Osteoblast (primary cell): Measurements from ENCODE around the gene FCER1G. TPM values are rescaled to one million over a fixed set of nuclear protein-coding genes. Genes with fewer than 3 reads are reported as not detected.
A peak's percentile ranks its signal among the peaks of the same experiment; 100 is the strongest.

Experiments
- DNase-seq: peaks from one replicate; pipeline ENCODE4 v3.0.0; 2011; ENCODE audit warnings: low spot score, mixed read lengths; ENCODE audit not compliant: insufficient read length; ENCODE audit errors: missing footprints
- H2AFZ ChIP-seq: 2 replicates; pipeline ENCODE4 v1.6.0; 2011; ENCODE audit warnings: mild to moderate bottlenecking, low read length
- H3K27ac ChIP-seq: 2 replicates; pipeline ENCODE4 v1.5.1; 2011; ENCODE audit warnings: mild to moderate bottlenecking, low read depth, low read length, moderate library complexity
- H3K27me3 ChIP-seq: 2 replicates; pipeline ENCODE4 v1.6.0; 2012; ENCODE audit warnings: mild to moderate bottlenecking, control low read depth, inconsistent platforms, low read length, moderate library complexity; ENCODE audit not compliant: insufficient read depth
- H3K36me3 ChIP-seq: 2 replicates; pipeline ENCODE4 v1.5.1; 2011; ENCODE audit warnings: mild to moderate bottlenecking, low read length, control low read depth, moderate library complexity; ENCODE audit not compliant: insufficient read depth
- H3K4me1 ChIP-seq: 2 replicates; pipeline ENCODE4 v1.5.1; 2011; ENCODE audit warnings: mild to moderate bottlenecking, low read length, control low read depth, moderate library complexity; ENCODE audit not compliant: insufficient read depth
- H3K4me2 ChIP-seq: 2 replicates; pipeline ENCODE4 v1.6.0; 2011; ENCODE audit warnings: mild to moderate bottlenecking, low read length; ENCODE audit not compliant: insufficient read depth
- H3K4me3 ChIP-seq: fragments of 200-600 bp; sonication (generic); 3 replicates; pipeline ENCODE4 v1.5.1; 2012; ENCODE audit warnings: mild to moderate bottlenecking, low read length, inconsistent platforms; ENCODE audit not compliant: insufficient read depth
- H3K79me2 ChIP-seq: 2 replicates; pipeline ENCODE4 v1.6.0; 2012; ENCODE audit warnings: mild to moderate bottlenecking, low read length, control low read depth, inconsistent platforms; ENCODE audit not compliant: insufficient read depth
- H3K9me3 ChIP-seq: 2 replicates; pipeline ENCODE4 v1.5.1; 2011; ENCODE audit warnings: low read depth, low read length, control low read depth
- H4K20me1 ChIP-seq: 2 replicates; pipeline ENCODE4 v1.6.0; 2012; ENCODE audit warnings: mild to moderate bottlenecking, low read length, control low read depth; ENCODE audit not compliant: insufficient read depth
- CTCF ChIP-seq: IDR thresholded peaks from 2 replicates; pipeline ENCODE4 v1.5.1; 2011; ENCODE audit warnings: mild to moderate bottlenecking, low read depth, low read length, moderate library complexity; ENCODE audit errors: extremely low read depth
- total RNA-seq: library from RNA; depleted of rRNA; stranded (reverse); fragments of >200 nt; gene quantifications from 2 replicates; pipeline ENCODE4 v1.2.3, GENCODE V29; 2012

FCER1G gene
- total RNA-seq, 1 donor: 0.72 TPM

- Histone ChIP-seq H3K79me2 (peaks cover 16% of the 10 kb centered on the region), H4K20me1 (peaks cover 3% of the 10 kb centered on the region), H3K9me3 (no peaks in the 10 kb centered on the region), H3K27me3 (no peaks in the 10 kb centered on the region), H3K4me3 (no peak overlapping the region), H2AFZ (no peak overlapping the region), H3K4me2 (no peak overlapping the region), H3K27ac (no peak overlapping the region), H3K36me3 (peaks cover 3% of the 10 kb centered on the region), H3K4me1 (peaks cover 25% of the 10 kb centered on the region)
- peak; percentile 46 for TF ChIP-seq CTCF
- no peak for DNase-seq
These were observed 34.5 kb upstream of the FCER1G start for GRCh38 chr1:161180639-161181038.

- DNase-seq: no peak
- no peak for TF ChIP-seq CTCF
- H3K79me2 ChIP-seq: peaks cover 1% of the 10 kb centered on the region
- no peak overlapping the region for H3K27ac ChIP-seq
- peak overlapping the region; percentile 53 for H2AFZ ChIP-seq
- H3K27me3 ChIP-seq: no peaks in the 10 kb centered on the region
- H3K4me1 ChIP-seq: peaks cover 21% of the 10 kb centered on the region
- H3K9me3 ChIP-seq: no peaks in the 10 kb centered on the region
- no peak overlapping the region for H3K4me3 ChIP-seq
- H4K20me1 ChIP-seq: no peaks in the 10 kb centered on the region
- H3K4me2 ChIP-seq: no peak overlapping the region
- no peaks in the 10 kb centered on the region for H3K36me3 ChIP-seq
These were observed 32.9 kb upstream of the FCER1G start for GRCh38 chr1:161182214-161182613.

- Histone ChIP-seq H2AFZ (peak overlapping the region; percentile 84), H3K79me2 (no peaks in the 10 kb centered on the region), H3K36me3 (no peaks in the 10 kb centered on the region), H3K4me3 (peak overlapping the region; percentile 48), H3K27ac (peak overlapping the region; percentile 53), H3K27me3 (no peaks in the 10 kb centered on the region), H3K9me3 (no peaks in the 10 kb centered on the region), H3K4me2 (peak overlapping the region; percentile 72), H4K20me1 (no peaks in the 10 kb centered on the region), H3K4me1 (peaks cover 21% of the 10 kb centered on the region)
- DNase-seq: peak; percentile 93
- TF ChIP-seq CTCF: no peak
These were observed 29.8 kb upstream of the FCER1G start for GRCh38 chr1:161185282-161185682.

GRCh38 chr1:161185732-161186311 is 29.3 kb upstream of the FCER1G start:
- Histone ChIP-seq H2AFZ (peak overlapping the region; percentile 84), H3K4me2 (peak overlapping the region; percentile 72)

More at GRCh38 chr1:161185732-161186311, 29.3 kb upstream of the FCER1G start:
- TF ChIP-seq CTCF: no peak
- no peaks in the 10 kb centered on the region for H3K27me3 ChIP-seq
- H3K36me3 ChIP-seq: peaks cover under 1% of the 10 kb centered on the region
- H3K4me1 ChIP-seq: peaks cover 21% of the 10 kb centered on the region
- H3K9me3 ChIP-seq: no peaks in the 10 kb centered on the region
- H3K79me2 ChIP-seq: no peaks in the 10 kb centered on the region
- peak overlapping the region; percentile 53 for H3K27ac ChIP-seq
- no peak for DNase-seq
- H3K4me3 ChIP-seq: peak overlapping the region; percentile 12
- H4K20me1 ChIP-seq: no peaks in the 10 kb centered on the region
